ENCODE data around the gene MALSU1.
A peak's percentile ranks its signal among the peaks of the same experiment; 100 is the strongest.

Gene MALSU1

GRCh38 chr7:23345601-23346000, 46.5 kb downstream of the MALSU1 start:
- H3F3A ChIP-seq (ENCODE audit: low read depth), result no peaks in the 10 kb centered on the region
- H2AFZ ChIP-seq (ENCODE audit: low read length), result peak overlapping the region; percentile 67; the same call in 1 of the 2 replicates
- no peaks in the 10 kb centered on the region for H3K9me3 ChIP-seq (ENCODE audit: insufficient read depth, low read depth, low read length)
- no peaks in the 10 kb centered on the region for H4K20me1 ChIP-seq (ENCODE audit: insufficient read depth, low read length, poor library complexity, severe bottlenecking)
- H3K4me2 ChIP-seq (ENCODE audit: low read depth, low read length, poor library complexity, severe bottlenecking), result peak overlapping the region; percentile 62
- H3K4me3 ChIP-seq (ENCODE audit: low read length, poor library complexity, severe bottlenecking), result peak overlapping the region; percentile 45
- TF ChIP-seq CTCF (conservative IDR thresholded peaks at IDR 0.05; ENCODE audit: low read length) (no peak), EZH2phosphoT487 (IDR thresholded peaks at IDR 0.05; ENCODE audit: borderline replicate concordance) (no peak)
- no peaks in the 10 kb centered on the region for H3K79me2 ChIP-seq (ENCODE audit: insufficient read depth, low read length)
- no peaks in the 10 kb centered on the region for H3K9me2 ChIP-seq (replicated peaks; ENCODE audit: low read depth, low read length)
- H3K27me3 ChIP-seq (ENCODE audit: insufficient read depth, low read length, poor library complexity, severe bottlenecking), result no peaks in the 10 kb centered on the region
- peak overlapping the region; percentile 7 for H3K9ac ChIP-seq (ENCODE audit: low read depth, low read length, poor library complexity, severe bottlenecking)
- H3K4me1 ChIP-seq (ENCODE audit: insufficient read depth, low read length, poor library complexity, severe bottlenecking), result peaks cover 38% of the 10 kb centered on the region
- H3K36me3 ChIP-seq (ENCODE audit: insufficient read depth, low read length), result no peaks in the 10 kb centered on the region

GRCh38 chr7:23346316-23346715, 47.2 kb downstream of the MALSU1 start:
- H3K4me2 ChIP-seq (ENCODE audit: low read depth, low read length, poor library complexity, severe bottlenecking), result peak overlapping the region; percentile 62
- no peaks in the 10 kb centered on the region for H3K27me3 ChIP-seq (ENCODE audit: insufficient read depth, low read length, poor library complexity, severe bottlenecking)
- H2AFZ ChIP-seq (ENCODE audit: low read length), result peak overlapping the region; percentile 61; the same call in 1 of the 2 replicates
- no peaks in the 10 kb centered on the region for H3K9me2 ChIP-seq (replicated peaks; ENCODE audit: low read depth, low read length)
- H3K79me2 ChIP-seq (ENCODE audit: insufficient read depth, low read length), result no peaks in the 10 kb centered on the region
- H3F3A ChIP-seq (ENCODE audit: low read depth), result no peaks in the 10 kb centered on the region
- peaks cover 38% of the 10 kb centered on the region for H3K4me1 ChIP-seq (ENCODE audit: insufficient read depth, low read length, poor library complexity, severe bottlenecking)
- no peaks in the 10 kb centered on the region for H3K36me3 ChIP-seq (ENCODE audit: insufficient read depth, low read length)
- H3K4me3 ChIP-seq (ENCODE audit: low read length, poor library complexity, severe bottlenecking), result peak overlapping the region; percentile 45
- TF ChIP-seq CTCF (conservative IDR thresholded peaks at IDR 0.05; ENCODE audit: low read length), result no peak
- no peak for TF ChIP-seq EZH2phosphoT487 (IDR thresholded peaks at IDR 0.05; ENCODE audit: borderline replicate concordance)
- peak overlapping the region; percentile 7 for H3K9ac ChIP-seq (ENCODE audit: low read depth, low read length, poor library complexity, severe bottlenecking)
- no peaks in the 10 kb centered on the region for H3K9me3 ChIP-seq (ENCODE audit: insufficient read depth, low read depth, low read length)
- H4K20me1 ChIP-seq (ENCODE audit: insufficient read depth, low read length, poor library complexity, severe bottlenecking), result no peaks in the 10 kb centered on the region

- H3K9me2 ChIP-seq (replicated peaks; ENCODE audit: low read depth, low read length), result no peaks in the 10 kb centered on the region
- peak overlapping the region; percentile 32 for H3K4me2 ChIP-seq (ENCODE audit: low read depth, low read length, poor library complexity, severe bottlenecking)
- H3K79me2 ChIP-seq (ENCODE audit: insufficient read depth, low read length), result no peaks in the 10 kb centered on the region
- no peak for TF ChIP-seq EZH2phosphoT487 (IDR thresholded peaks at IDR 0.05; ENCODE audit: borderline replicate concordance)
- no peak for TF ChIP-seq CTCF (conservative IDR thresholded peaks at IDR 0.05; ENCODE audit: low read length)
- H3K9me3 ChIP-seq (ENCODE audit: insufficient read depth, low read depth, low read length), result no peaks in the 10 kb centered on the region
- peaks cover 38% of the 10 kb centered on the region for H3K4me1 ChIP-seq (ENCODE audit: insufficient read depth, low read length, poor library complexity, severe bottlenecking)
- no peak overlapping the region for H3K4me3 ChIP-seq (ENCODE audit: low read length, poor library complexity, severe bottlenecking)
- no peaks in the 10 kb centered on the region for H3K36me3 ChIP-seq (ENCODE audit: insufficient read depth, low read length)
- H3K27me3 ChIP-seq (ENCODE audit: insufficient read depth, low read length, poor library complexity, severe bottlenecking), result no peaks in the 10 kb centered on the region
- no peaks in the 10 kb centered on the region for H4K20me1 ChIP-seq (ENCODE audit: insufficient read depth, low read length, poor library complexity, severe bottlenecking)
- H3K9ac ChIP-seq (ENCODE audit: low read depth, low read length, poor library complexity, severe bottlenecking), result no peak overlapping the region
- H3F3A ChIP-seq (ENCODE audit: low read depth), result no peaks in the 10 kb centered on the region
- no peak overlapping the region for H2AFZ ChIP-seq (ENCODE audit: low read length)
Observed at GRCh38 chr7:23347033-23347681, 48.0 kb downstream of the MALSU1 start.

All from Loucy (cell line).